CD4-positive, alpha-beta T cell treated with Interleukin-1 beta for 1 hour (primary cell): ENCODE measurements around the gene ANKRD12.
"Not testable (repeated sequence)": the region's sequence is repeated elsewhere in the genome, so short reads cannot be mapped to it uniquely, and the experiment has no call there.

Experiments used
- DNase-seq, 2 donors: peaks; one replicate each; pipeline ENCODE4 v3.0.0-alpha.2; 2020 to 2022

Gene ANKRD12

GRCh38 chr18:9136315-9137155 lies at the start of gene ANKRD12:
Gene ANKRD12, plus strand, starts transcription at chr18:9136781. Its CDS starts 45,652 bp downstream, at chr18:9182433.
- DNase-seq: peak; percentile 99

GRCh38 chr18:9087144-9087543 lies 49.4 kb upstream of the ANKRD12 start:
- DNase-seq: no peak

- no peak for DNase-seq
Observed at GRCh38 chr18:9088252-9088651, 48.3 kb upstream of the ANKRD12 start.

GRCh38 chr18:9088727-9089126 lies 47.9 kb upstream of the ANKRD12 start:
- not testable (repeated sequence) for DNase-seq

GRCh38 chr18:9090578-9090977 lies 46.0 kb upstream of the ANKRD12 start:
- no peak for DNase-seq

- peak; percentile 55 to 69 for DNase-seq
Observed at GRCh38 chr18:9091066-9091476, 45.5 kb upstream of the ANKRD12 start.

- no peak for DNase-seq
Observed at GRCh38 chr18:9092665-9093064, 43.9 kb upstream of the ANKRD12 start.

- DNase-seq: not testable (repeated sequence)
Observed at GRCh38 chr18:9093109-9093508, 43.5 kb upstream of the ANKRD12 start.

GRCh38 chr18:9094307-9095226 lies 42.0 kb upstream of the ANKRD12 start:
- DNase-seq: peak in 1 of 2 donors; percentile 16

GRCh38 chr18:9095297-9096006 lies 41.1 kb upstream of the ANKRD12 start:
- DNase-seq: peak; percentile 64 to 66

- DNase-seq: no peak
Observed at GRCh38 chr18:9096007-9096371, 40.6 kb upstream of the ANKRD12 start.

GRCh38 chr18:9096685-9097084 lies 39.9 kb upstream of the ANKRD12 start:
- no peak for DNase-seq

- DNase-seq: no peak
Observed at GRCh38 chr18:9097349-9097748, 39.2 kb upstream of the ANKRD12 start.

- no peak for DNase-seq
Observed at GRCh38 chr18:9100796-9101195, 35.8 kb upstream of the ANKRD12 start.

GRCh38 chr18:9101730-9102507 lies 34.7 kb upstream of the ANKRD12 start:
- peak; percentile 61 to 78 for DNase-seq

- peak; percentile 96 to 97 for DNase-seq
Observed at GRCh38 chr18:9102508-9103375, 33.8 kb upstream of the ANKRD12 start, which contains the start of gene NDUFV2. Gene NDUFV2, plus strand, starts transcription at chr18:9102699. Its CDS starts 45 bp downstream, at chr18:9102744.

- peak in 1 of 2 donors; percentile 44 for DNase-seq
Observed at GRCh38 chr18:9103376-9103873, 33.2 kb upstream of the ANKRD12 start.

- no peak for DNase-seq
Observed at GRCh38 chr18:9104244-9104901, 32.2 kb upstream of the ANKRD12 start.

- DNase-seq: no peak
Observed at GRCh38 chr18:9105420-9105819, 31.2 kb upstream of the ANKRD12 start.

GRCh38 chr18:9106094-9106493 lies 30.5 kb upstream of the ANKRD12 start:
- DNase-seq: no peak
